Activated CD4-positive, alpha-beta T cell treated with anti-CD3 and anti-CD28 coated beads, Interleukin-2, amount 10 ng/mL, durations not matched to agents 7 days and 5 days (primary cell): ENCODE results near the gene GCN1. TPM values are rescaled to one million over a fixed set of nuclear protein-coding genes. Genes with fewer than 3 reads are reported as not detected.

ENCODE experiments used
- CTCF ChIA-PET: fragments of 350-600 bp; sonication (Branson Sonifier 250); formaldehyde crosslinking; loops from one replicate; lab custom pipeline; 2021; ENCODE audit warnings: antibody characterized with exemption; lab: Charles Lee
- POLR2A ChIA-PET: fragments of 350-600 bp; sonication (Branson Sonifier 250); formaldehyde crosslinking; loops from one replicate; lab custom pipeline; 2021; ENCODE audit warnings: antibody characterized with exemption; lab: Charles Lee
- DNase-seq: peaks from one replicate; pipeline ENCODE4 v3.0.0-alpha.2; 2020
- H3K27ac Mint-ChIP-seq: one replicate; pipeline ENCODE4 v1.8.0; 2021; ENCODE audit warnings: mild to moderate bottlenecking, moderate library complexity, mixed read lengths
- H3K27me3 Mint-ChIP-seq: one replicate; pipeline ENCODE4 v1.8.0; 2021; ENCODE audit warnings: mixed read lengths
- H3K36me3 Mint-ChIP-seq: one replicate; pipeline ENCODE4 v1.8.0; 2021; ENCODE audit warnings: low read depth, mixed read lengths
- H3K4me1 Mint-ChIP-seq: one replicate; pipeline ENCODE4 v1.8.0; 2021; ENCODE audit warnings: mixed read lengths
- H3K4me3 Mint-ChIP-seq: one replicate; pipeline ENCODE4 v1.8.0; 2021; ENCODE audit warnings: mild to moderate bottlenecking, moderate library complexity, mixed read lengths
- H3K9me3 Mint-ChIP-seq: one replicate; pipeline ENCODE4 v1.8.0; 2021; ENCODE audit warnings: mixed read lengths
- total RNA-seq, 2 experiments: library from RNA; stranded (reverse); gene quantifications; one replicate each; pipeline ENCODE4 v1.2.3, GENCODE V29; 2021

GCN1 gene
- total RNA-seq, 2 experiments from 2014 or later: 90.2 to 95.5 TPM

- H3K36me3 Mint-ChIP-seq: peaks cover 30% of the 10 kb centered on the region
- H3K9me3 Mint-ChIP-seq: no peaks in the 10 kb centered on the region
- H3K4me3 Mint-ChIP-seq: no peak overlapping the region
- peaks cover 37% of the 10 kb centered on the region for H3K4me1 Mint-ChIP-seq
- no peak overlapping the region for H3K27ac Mint-ChIP-seq
- CTCF ChIA-PET: interaction anchor here (0.8 to 1.7 kb wide), 4 partner anchors 9 to 139 kb away, joined by 3 to 5 read pairs (median 3); partner anchors contain the start of genes PXN and RAB35
- POLR2A ChIA-PET: interaction anchor here (0.6 kb wide), 1 partner anchor 75 kb away, joined by 4 read pairs; the partner anchor contains the start of gene RPLP0
- no peaks in the 10 kb centered on the region for H3K27me3 Mint-ChIP-seq
- no peak for DNase-seq
Observed at GRCh38 chr12:120125792-120126634, 68.5 kb downstream of the GCN1 start.

GRCh38 chr12:120125029-120125428 is 69.5 kb downstream of the GCN1 start:
- DNase-seq: no peak
- ChIA-PET POLR2A (interaction anchor here (0.6 kb wide), 1 partner anchor 76 kb away, joined by 4 read pairs; the partner anchor contains the start of gene RPLP0), CTCF (interaction anchor here (1.6 kb wide), 1 partner anchor 8 kb away, joined by 3 read pairs; the partner anchor contains the start of gene RAB35)
- Mint-ChIP-seq H3K27ac (no peak overlapping the region), H3K9me3 (no peaks in the 10 kb centered on the region), H3K4me3 (no peak overlapping the region), H3K36me3 (peaks cover 31% of the 10 kb centered on the region), H3K4me1 (peaks cover 47% of the 10 kb centered on the region), H3K27me3 (no peaks in the 10 kb centered on the region)

DNA sequence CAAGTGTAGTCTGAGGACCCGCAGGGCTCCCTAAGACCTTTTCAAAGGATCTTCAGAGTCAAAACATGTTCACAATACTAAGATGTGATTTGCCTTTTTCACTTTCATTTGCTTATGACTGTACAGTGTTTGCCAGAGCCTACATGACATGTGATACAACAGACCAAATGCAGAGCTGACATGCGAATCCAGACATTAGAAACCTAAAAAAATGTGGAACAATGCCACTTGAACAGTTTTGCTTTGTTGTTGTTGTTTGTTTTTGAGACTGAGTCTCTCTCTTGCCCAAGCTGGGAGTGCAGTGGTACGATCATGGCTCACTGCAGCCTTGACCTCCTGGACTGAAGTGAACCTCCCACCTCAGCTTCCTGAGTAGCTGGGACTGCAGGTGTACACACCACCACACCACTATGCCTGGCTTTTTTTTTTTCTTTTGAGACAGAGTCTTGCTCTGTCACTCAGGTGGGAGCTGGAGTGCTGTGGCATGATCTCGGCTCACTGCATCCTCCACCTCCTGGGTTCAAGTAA is 72.7 kb downstream of the GCN1 start:
- peak; percentile 48 for DNase-seq
- Mint-ChIP-seq H3K4me1 (peaks cover 68% of the 10 kb centered on the region), H3K4me3 (peak overlapping the region; percentile 37), H3K9me3 (no peaks in the 10 kb centered on the region), H3K27ac (peak overlapping the region; percentile 93), H3K36me3 (peaks cover 21% of the 10 kb centered on the region), H3K27me3 (no peaks in the 10 kb centered on the region)
- POLR2A ChIA-PET: interaction anchor here (0.6 to 1.2 kb wide), 3 partner anchors 17 to 143 kb away, joined by 3 to 4 read pairs (median 3); no protein-coding TSS in a partner anchor
- CTCF ChIA-PET: interaction anchor here (0.6 to 1.7 kb wide), 3 partner anchors 10 to 106 kb away, joined by 3 to 4 read pairs (median 4); no protein-coding TSS in a partner anchor

DNA sequence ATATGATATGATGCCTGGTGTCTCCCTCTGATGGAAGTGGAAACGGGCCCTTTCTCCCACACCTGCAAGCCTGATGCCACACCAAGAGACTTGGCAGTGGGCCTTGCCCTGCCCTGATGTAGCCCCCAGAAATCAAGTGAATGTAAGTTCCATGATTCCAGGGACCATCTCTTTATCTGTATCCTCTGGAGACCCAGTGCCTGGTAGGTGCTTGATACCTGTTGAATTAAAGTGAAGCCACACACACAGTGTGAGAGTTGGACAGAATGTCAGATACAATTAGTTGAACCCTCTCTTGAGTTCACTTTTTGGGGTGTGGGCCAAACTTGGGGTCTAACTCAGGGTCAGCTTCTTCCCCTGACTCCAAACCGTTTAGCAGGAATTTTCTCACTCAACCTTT is 73.2 kb downstream of the GCN1 start:
- CTCF ChIA-PET: interaction anchor here (0.6 to 1.7 kb wide), 4 partner anchors 9 to 107 kb away, joined by 3 to 4 read pairs (median 4); partner anchors contain the start of gene RPLP0
- H3K4me1 Mint-ChIP-seq: peaks cover 64% of the 10 kb centered on the region
- no peak for DNase-seq
- H3K9me3 Mint-ChIP-seq: no peaks in the 10 kb centered on the region
- H3K27me3 Mint-ChIP-seq: no peaks in the 10 kb centered on the region
- H3K36me3 Mint-ChIP-seq: peaks cover 16% of the 10 kb centered on the region
- peak overlapping the region; percentile 93 for H3K27ac Mint-ChIP-seq
- no peak overlapping the region for H3K4me3 Mint-ChIP-seq
- POLR2A ChIA-PET: interaction anchor here (1.2 kb wide), 1 partner anchor 80 kb away, joined by 3 read pairs; no protein-coding TSS in a partner anchor

- Mint-ChIP-seq H3K27me3 (no peaks in the 10 kb centered on the region), H3K27ac (peak overlapping the region; percentile 7), H3K9me3 (no peaks in the 10 kb centered on the region), H3K4me1 (peaks cover 77% of the 10 kb centered on the region), H3K36me3 (peaks cover 30% of the 10 kb centered on the region), H3K4me3 (peak overlapping the region; percentile 5)
- CTCF ChIA-PET: interaction anchor here (0.6 to 1.7 kb wide), 10 partner anchors 11 to 436 kb away, joined by 3 to 8 read pairs (median 3); partner anchors contain the start of genes PXN and RPLP0
- POLR2A ChIA-PET: no interaction called here
- DNase-seq: no peak
Observed at GRCh38 chr12:120119271-120119973, 75.1 kb downstream of the GCN1 start.

DNA sequence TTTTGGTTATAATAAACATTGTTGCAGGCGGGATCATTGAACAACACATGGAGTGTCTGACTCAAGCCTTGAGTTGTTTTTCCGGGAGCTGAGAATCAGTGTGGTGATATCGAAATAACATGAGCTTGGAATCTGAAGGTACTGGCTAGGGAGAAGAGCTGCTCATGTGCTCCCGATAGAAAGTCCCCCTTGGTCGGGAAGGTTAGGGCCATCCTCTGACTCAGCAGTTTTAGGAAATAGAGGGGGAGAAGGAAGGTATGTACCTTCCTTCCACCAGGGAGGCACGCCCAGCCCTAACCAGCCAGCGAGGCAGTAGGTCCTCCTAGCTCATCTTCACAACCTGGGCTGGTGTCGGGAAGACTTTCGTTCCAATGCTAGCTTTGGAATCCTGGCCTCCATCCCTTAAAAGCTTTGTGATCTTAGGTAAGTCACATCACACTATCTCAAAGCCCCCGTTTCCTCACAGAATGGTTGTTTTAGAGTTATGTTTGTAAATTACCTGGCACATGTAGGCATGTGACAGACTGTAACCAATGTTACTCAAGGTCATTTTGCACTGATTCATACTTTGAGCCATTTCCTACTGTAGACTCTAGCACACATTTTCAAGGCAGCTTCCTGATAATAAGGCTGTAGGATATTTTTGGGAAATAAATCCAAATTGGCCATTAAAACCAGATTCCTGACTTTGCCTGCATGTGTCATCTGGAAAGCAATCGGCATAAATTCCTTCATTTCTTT is 76.0 kb downstream of the GCN1 start:
- no peaks in the 10 kb centered on the region for H3K9me3 Mint-ChIP-seq
- H3K27me3 Mint-ChIP-seq: no peaks in the 10 kb centered on the region
- H3K4me3 Mint-ChIP-seq: peak overlapping the region; percentile 89
- ChIA-PET POLR2A (interaction anchor here (1.7 to 2.2 kb wide), 2 partner anchors 82 to 130 kb away, joined by 5 to 11 read pairs; partner anchors contain the start of genes BICDL1 and RPLP0), CTCF (interaction anchor here (1.1 to 1.4 kb wide), 3 partner anchors 16 to 132 kb away, joined by 3 to 5 read pairs (median 3); no protein-coding TSS in a partner anchor)
- H3K36me3 Mint-ChIP-seq: peaks cover 34% of the 10 kb centered on the region
- no peak overlapping the region for H3K27ac Mint-ChIP-seq
- H3K4me1 Mint-ChIP-seq: peaks cover 72% of the 10 kb centered on the region
- no peak for DNase-seq

- no peak for DNase-seq
- Mint-ChIP-seq H3K36me3 (peaks cover 38% of the 10 kb centered on the region), H3K27me3 (no peaks in the 10 kb centered on the region), H3K4me3 (peak overlapping the region; percentile 89), H3K9me3 (no peaks in the 10 kb centered on the region), H3K27ac (peak overlapping the region; percentile 89), H3K4me1 (peaks cover 71% of the 10 kb centered on the region)
- ChIA-PET CTCF (interaction anchor here (1.1 to 4.3 kb wide), 6 partner anchors 8 to 110 kb away, joined by 3 to 20 read pairs (median 4); partner anchors contain the start of gene RPLP0), POLR2A (interaction anchor here (0.7 to 2.2 kb wide), 3 partner anchors 31 to 129 kb away, joined by 3 to 11 read pairs (median 5); partner anchors contain the start of genes BICDL1 and RPLP0)
Observed at GRCh38 chr12:120117961-120118320, 76.6 kb downstream of the GCN1 start.

DNA sequence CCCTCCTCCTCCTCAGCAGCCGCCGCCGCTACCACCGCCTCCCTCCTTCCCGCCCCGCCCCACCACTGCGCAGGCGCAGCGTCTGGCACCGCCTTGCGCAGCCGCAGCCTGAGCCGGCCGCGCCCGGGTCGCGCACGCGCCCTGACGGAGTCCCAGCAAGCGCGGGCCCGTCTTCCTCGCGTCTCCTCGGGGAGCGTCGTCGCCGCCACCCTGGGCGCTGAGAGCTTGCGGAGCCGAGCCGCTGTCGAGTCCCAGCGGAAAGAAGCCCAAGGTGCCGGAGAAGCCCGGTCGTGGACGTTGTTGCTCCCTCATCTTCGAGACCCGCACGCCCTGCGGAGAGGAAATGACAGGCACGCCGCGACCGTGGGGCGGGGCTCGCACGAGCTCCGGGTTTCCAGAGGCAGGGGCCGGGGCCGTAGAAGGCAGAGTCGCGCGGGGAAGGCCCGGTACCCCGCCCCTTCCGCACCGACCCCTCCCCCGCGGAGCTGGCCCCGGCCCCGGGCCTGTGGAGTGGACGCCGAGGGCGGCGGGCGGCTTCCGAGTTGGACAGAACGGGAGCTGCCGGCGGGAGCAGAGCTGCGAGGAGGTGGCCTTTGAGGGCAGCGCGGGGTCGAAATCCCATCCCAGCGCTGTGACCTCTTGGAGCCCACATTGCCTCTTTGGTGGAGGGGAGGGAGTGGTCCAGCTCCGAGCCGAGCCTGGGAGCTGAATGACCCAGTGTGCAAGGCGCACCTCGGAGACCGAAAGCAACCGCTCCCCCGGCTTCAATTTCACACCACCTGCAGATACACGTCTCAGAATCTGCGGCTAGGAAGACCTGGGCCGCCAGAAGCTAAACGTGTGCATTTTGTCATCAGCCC is 77.5 kb downstream of the GCN1 start:
- no peaks in the 10 kb centered on the region for H3K27me3 Mint-ChIP-seq
- H3K4me1 Mint-ChIP-seq: peaks cover 77% of the 10 kb centered on the region
- CTCF ChIA-PET: interaction anchor here (0.6 to 4.3 kb wide), 8 partner anchors 8 to 449 kb away, joined by 3 to 20 read pairs (median 4); partner anchors contain the start of genes PRKAB1 and RPLP0
- peak overlapping the region; percentile 89 for H3K27ac Mint-ChIP-seq
- peaks cover 43% of the 10 kb centered on the region for H3K36me3 Mint-ChIP-seq
- no peaks in the 10 kb centered on the region for H3K9me3 Mint-ChIP-seq
- peak; percentile 97 for DNase-seq
- POLR2A ChIA-PET: interaction anchor here (0.7 to 2.2 kb wide), 6 partner anchors 30 to 176 kb away, joined by 3 to 11 read pairs (median 5); partner anchors contain the start of genes BICDL1, RNU4-1 and RPLP0
- peak overlapping the region; percentile 89 for H3K4me3 Mint-ChIP-seq

DNA sequence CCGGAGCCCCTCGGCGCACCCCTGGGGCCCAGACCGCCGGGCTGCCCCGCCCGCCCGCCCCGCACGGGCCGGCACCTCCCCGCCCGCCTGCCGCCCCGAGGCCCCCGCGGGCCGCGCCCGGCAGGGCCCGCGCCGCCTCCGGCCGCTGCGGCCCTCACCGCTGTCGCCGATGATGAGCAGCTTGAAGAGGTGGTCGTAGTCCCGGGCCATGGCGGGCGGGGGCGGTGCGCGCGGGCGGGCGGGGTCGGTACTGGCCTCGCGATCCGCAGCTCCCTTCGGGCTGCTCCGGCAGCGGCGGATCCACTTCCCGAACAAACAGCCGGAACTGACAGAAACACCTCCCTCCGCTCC is 78.1 kb downstream of the GCN1 start, which contains the start of gene RAB35:
TSS of gene RAB35 (minus strand) at position 313 of the 351 bp plus-strand sequence. CDS start at position 210, 103 bp downstream.
- Mint-ChIP-seq H3K4me1 (peaks cover 77% of the 10 kb centered on the region), H3K27me3 (no peaks in the 10 kb centered on the region), H3K4me3 (peak within 1 kb of the TSS; percentile 90), H3K36me3 (peaks cover 43% of the 10 kb centered on the region), H3K27ac (peak within 1 kb of the TSS; percentile 89), H3K9me3 (no peaks in the 10 kb centered on the region)
- DNase-seq: no peak
- ChIA-PET POLR2A (interaction anchor here (1.0 to 2.2 kb wide), 4 partner anchors 80 to 176 kb away, joined by 5 to 11 read pairs (median 6); partner anchors contain the start of genes BICDL1, RNU4-1 and RPLP0), CTCF (interaction anchor here (0.6 to 4.3 kb wide), 7 partner anchors 8 to 112 kb away, joined by 3 to 20 read pairs (median 4); partner anchors contain the start of gene RPLP0)

- H3K4me1 Mint-ChIP-seq: peaks cover 77% of the 10 kb centered on the region
- H3K36me3 Mint-ChIP-seq: peaks cover 43% of the 10 kb centered on the region
- peak; percentile 46 for DNase-seq
- H3K9me3 Mint-ChIP-seq: no peaks in the 10 kb centered on the region
- peak overlapping the region; percentile 89 for H3K27ac Mint-ChIP-seq
- ChIA-PET CTCF (interaction anchor here (1.0 to 4.3 kb wide), 6 partner anchors 10 to 149 kb away, joined by 3 to 20 read pairs (median 5); partner anchors contain the start of genes BICDL1, PXN and RPLP0), POLR2A (interaction anchor here (1.0 to 1.8 kb wide), 2 partner anchors 81 to 86 kb away, joined by 5 to 6 read pairs; partner anchors contain the start of gene RPLP0)
- H3K4me3 Mint-ChIP-seq: peak overlapping the region; percentile 90
- no peaks in the 10 kb centered on the region for H3K27me3 Mint-ChIP-seq
Observed at GRCh38 chr12:120115692-120116440, 78.6 kb downstream of the GCN1 start.
